GM19025 (cell line): ENCODE results near the gene TULP4.

Source experiments
- ATAC-seq: cut with Tn5 transposase; IDR thresholded peaks from one replicate; pipeline ENCODE4 v1.9.1; 2021; ENCODE audit warnings: mild to moderate bottlenecking, low read depth, moderate library complexity; ENCODE audit not compliant: unreplicated experiment

Gene TULP4

GRCh38 chr6:158353883-158354877 is 41.9 kb downstream of the TULP4 start:
- no peak for ATAC-seq

- no peak for ATAC-seq
Measured at GRCh38 chr6:158356586-158357546, 44.6 kb downstream of the TULP4 start.

- peak; percentile 79 for ATAC-seq
Measured at GRCh38 chr6:158357570-158358216, 45.4 kb downstream of the TULP4 start.

GRCh38 chr6:158358450-158359077 is 46.3 kb downstream of the TULP4 start:
- ATAC-seq = no peak

- no peak for ATAC-seq
Measured at GRCh38 chr6:158361068-158361467, 48.8 kb downstream of the TULP4 start.

- no peak for ATAC-seq
Measured at GRCh38 chr6:158361961-158362669, 49.9 kb downstream of the TULP4 start.

GRCh38 chr6:158366363-158366762 is 54.1 kb downstream of the TULP4 start:
- no peak for ATAC-seq

- ATAC-seq = no peak
Measured at GRCh38 chr6:158367816-158368215, 55.6 kb downstream of the TULP4 start.

- ATAC-seq = no peak
Measured at GRCh38 chr6:158369241-158369640, 57.0 kb downstream of the TULP4 start.

GRCh38 chr6:158370805-158371204 is 58.5 kb downstream of the TULP4 start:
- ATAC-seq = no peak

- no peak for ATAC-seq
Measured at GRCh38 chr6:158371261-158371660, 59.0 kb downstream of the TULP4 start.

GRCh38 chr6:158372574-158372973 is 60.3 kb downstream of the TULP4 start:
- no peak for ATAC-seq

GRCh38 chr6:158373214-158373613 is 60.9 kb downstream of the TULP4 start:
- ATAC-seq = no peak

- ATAC-seq = no peak
Measured at GRCh38 chr6:158374020-158374419, 61.8 kb downstream of the TULP4 start.

- no peak for ATAC-seq
Measured at GRCh38 chr6:158376631-158377081, 64.4 kb downstream of the TULP4 start.

GRCh38 chr6:158377860-158378259 is 65.6 kb downstream of the TULP4 start:
- no peak for ATAC-seq

- ATAC-seq = no peak
Measured at GRCh38 chr6:158379336-158379735, 67.1 kb downstream of the TULP4 start.

- no peak for ATAC-seq
Measured at GRCh38 chr6:158381214-158381613, 68.9 kb downstream of the TULP4 start.

GRCh38 chr6:158382491-158382890 is 70.2 kb downstream of the TULP4 start:
- ATAC-seq = no peak
